Measurements from ENCODE around the gene LKAAEAR1.

Gene LKAAEAR1

DNA sequence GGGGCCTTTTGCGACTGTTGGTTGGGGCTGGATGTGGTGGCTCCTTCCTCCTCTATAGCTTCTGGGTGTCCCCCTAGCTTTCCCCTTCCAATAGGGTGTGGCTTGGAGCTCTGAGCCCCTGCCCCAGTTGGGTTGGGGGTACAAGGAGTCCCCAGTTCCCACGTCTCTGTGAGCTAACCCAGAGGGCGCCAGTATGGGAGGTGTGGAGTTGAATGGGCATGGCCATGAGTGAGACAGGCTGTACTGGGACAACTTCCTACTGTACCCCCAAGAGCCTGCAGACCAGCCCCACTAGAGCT, 47.0 kb downstream of the LKAAEAR1 start:
- H3K9ac ChIP-seq (ENCODE audit: low read length), result no peak overlapping the region
- TF ChIP-seq, protein P1, sequence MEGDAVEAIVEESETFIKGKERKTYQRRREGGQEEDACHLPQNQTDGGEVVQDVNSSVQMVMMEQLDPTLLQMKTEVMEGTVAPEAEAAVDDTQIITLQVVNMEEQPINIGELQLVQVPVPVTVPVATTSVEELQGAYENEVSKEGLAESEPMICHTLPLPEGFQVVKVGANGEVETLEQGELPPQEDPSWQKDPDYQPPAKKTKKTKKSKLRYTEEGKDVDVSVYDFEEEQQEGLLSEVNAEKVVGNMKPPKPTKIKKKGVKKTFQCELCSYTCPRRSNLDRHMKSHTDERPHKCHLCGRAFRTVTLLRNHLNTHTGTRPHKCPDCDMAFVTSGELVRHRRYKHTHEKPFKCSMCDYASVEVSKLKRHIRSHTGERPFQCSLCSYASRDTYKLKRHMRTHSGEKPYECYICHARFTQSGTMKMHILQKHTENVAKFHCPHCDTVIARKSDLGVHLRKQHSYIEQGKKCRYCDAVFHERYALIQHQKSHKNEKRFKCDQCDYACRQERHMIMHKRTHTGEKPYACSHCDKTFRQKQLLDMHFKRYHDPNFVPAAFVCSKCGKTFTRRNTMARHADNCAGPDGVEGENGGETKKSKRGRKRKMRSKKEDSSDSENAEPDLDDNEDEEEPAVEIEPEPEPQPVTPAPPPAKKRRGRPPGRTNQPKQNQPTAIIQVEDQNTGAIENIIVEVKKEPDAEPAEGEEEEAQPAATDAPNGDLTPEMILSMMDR (IDR thresholded peaks at IDR 0.05; ENCODE audit: low read length), result no peak
- no peak for TF ChIP-seq EZH2 (IDR thresholded peaks at IDR 0.05; ENCODE audit: borderline replicate concordance, low read length)
- no peaks in the 10 kb centered on the region for H3K9me2 ChIP-seq (ENCODE audit: low read depth, low read length)
- no peaks in the 10 kb centered on the region for H3K9me3 ChIP-seq (ENCODE audit: low read length)
- H3K4me1 ChIP-seq (ENCODE audit: insufficient read depth, low read length, severe bottlenecking), result peaks cover 19% of the 10 kb centered on the region
- no peaks in the 10 kb centered on the region for H3F3A ChIP-seq (ENCODE audit: insufficient read depth, low read length)
- H4K20me1 ChIP-seq (ENCODE audit: insufficient read depth, low read length), result no peaks in the 10 kb centered on the region
- H3K4me2 ChIP-seq (ENCODE audit: low read length), result no peak overlapping the region
- H2AFZ ChIP-seq (ENCODE audit: low read length), result no peak overlapping the region
- no peak overlapping the region for H3K27ac ChIP-seq (ENCODE audit: low read depth, low read length, poor library complexity, severe bottlenecking)
- 0 out of 2 replicates have a peak, but pooled peaks cover 6% of the 10 kb centered on the region for H3K27me3 ChIP-seq (ENCODE audit: insufficient read depth, low read length)
- no peak overlapping the region for H3K4me3 ChIP-seq (ENCODE audit: low read depth, low read length, poor library complexity, severe bottlenecking)
- no peaks in the 10 kb centered on the region for H3K79me2 ChIP-seq (ENCODE audit: insufficient read depth, low read length)
- H3K36me3 ChIP-seq (ENCODE audit: insufficient read depth, low read length), result peaks cover 18% of the 10 kb centered on the region

DNA sequence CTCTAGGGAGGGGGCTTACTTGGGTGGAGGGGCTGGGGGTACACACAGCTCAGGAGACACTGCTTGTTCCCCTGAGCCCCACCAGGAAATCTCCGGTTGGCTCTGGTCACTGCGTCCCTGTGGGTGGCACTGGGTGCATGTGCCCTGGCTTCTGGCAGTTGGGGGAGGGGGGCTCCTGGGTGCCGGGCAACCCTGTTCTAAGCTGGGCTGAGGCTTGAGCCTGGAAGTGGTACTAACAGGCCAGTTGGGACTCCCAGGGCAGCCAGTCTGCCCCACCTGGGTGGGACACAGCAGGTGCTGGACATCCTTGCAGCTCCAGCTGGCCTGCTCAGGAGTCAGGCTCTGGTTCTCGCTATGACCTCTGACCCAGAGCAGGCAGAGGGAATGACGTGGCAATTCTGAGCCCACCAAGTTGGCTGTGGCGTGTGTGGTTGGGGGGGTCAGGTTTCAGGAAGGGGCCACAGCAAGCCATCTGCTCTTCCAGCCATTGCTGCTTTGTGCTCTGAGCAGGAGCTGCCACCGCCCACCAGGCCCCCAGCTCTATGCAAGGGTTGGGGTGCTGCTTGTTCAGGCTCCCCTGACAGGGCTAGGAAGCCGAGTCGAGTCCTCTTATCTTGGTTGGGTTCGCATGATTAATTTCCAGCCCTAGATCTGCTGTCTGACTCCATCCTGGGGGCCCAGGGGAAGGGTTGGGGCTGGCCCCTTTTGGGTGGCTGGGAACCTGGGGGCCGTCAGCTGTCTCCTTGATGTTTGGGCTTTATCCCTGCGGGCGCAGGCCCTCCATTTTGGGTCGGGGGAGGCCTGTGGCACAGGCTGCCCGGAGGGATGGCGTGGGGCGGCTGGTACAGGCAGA, 47.6 kb downstream of the LKAAEAR1 start:
- Histone ChIP-seq H3K36me3 (ENCODE audit: insufficient read depth, low read length) (peaks cover 18% of the 10 kb centered on the region), H3K9me2 (ENCODE audit: low read depth, low read length) (no peaks in the 10 kb centered on the region), H3K27ac (ENCODE audit: low read depth, low read length, poor library complexity, severe bottlenecking) (no peak overlapping the region), H3K4me1 (ENCODE audit: insufficient read depth, low read length, severe bottlenecking) (peaks cover 13% of the 10 kb centered on the region), H2AFZ (ENCODE audit: low read length) (no peak overlapping the region), H3K4me3 (ENCODE audit: low read depth, low read length, poor library complexity, severe bottlenecking) (no peak overlapping the region), H3F3A (ENCODE audit: insufficient read depth, low read length) (no peaks in the 10 kb centered on the region), H3K27me3 (ENCODE audit: insufficient read depth, low read length) (0 out of 2 replicates have a peak, but pooled peaks cover under 1% of the 10 kb centered on the region), H4K20me1 (ENCODE audit: insufficient read depth, low read length) (no peaks in the 10 kb centered on the region), H3K79me2 (ENCODE audit: insufficient read depth, low read length) (no peaks in the 10 kb centered on the region), H3K9me3 (ENCODE audit: low read length) (no peaks in the 10 kb centered on the region), H3K9ac (ENCODE audit: low read length) (no peak overlapping the region), H3K4me2 (ENCODE audit: low read length) (no peak overlapping the region)
- no peak for TF ChIP-seq EZH2 (IDR thresholded peaks at IDR 0.05; ENCODE audit: borderline replicate concordance, low read length)
- TF ChIP-seq, protein P1 (IDR thresholded peaks at IDR 0.05; ENCODE audit: low read length), result no peak

DNA sequence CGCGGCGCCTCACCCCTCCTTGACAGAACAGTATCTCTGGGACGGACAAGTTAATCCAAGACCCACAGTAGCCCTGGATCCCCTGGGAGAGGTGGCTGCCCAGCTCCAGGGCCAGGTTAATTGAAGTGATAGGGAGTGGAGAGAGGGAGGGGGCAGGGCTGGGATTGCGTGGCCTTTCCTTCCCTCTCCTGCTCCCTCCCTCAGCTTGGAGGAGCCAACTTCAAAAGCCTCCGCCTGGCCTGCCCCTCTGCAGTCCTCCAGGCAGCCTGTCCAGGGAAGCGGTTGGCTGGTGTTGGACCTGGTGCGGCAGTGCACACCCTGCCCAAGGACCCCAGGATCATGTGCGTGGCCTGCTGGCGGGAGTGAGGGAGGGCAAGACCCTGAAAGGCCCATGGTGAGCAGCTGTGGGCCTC, 48.3 kb downstream of the LKAAEAR1 start, which contains the start of gene C20orf204:
C20orf204 (plus strand) TSS at position 250 of the 413 bp plus-strand sequence; CDS start at position 392, 142 bp downstream.
- no peak within 1 kb of the TSS for H2AFZ ChIP-seq (ENCODE audit: low read length)
- H3K4me2 ChIP-seq (ENCODE audit: low read length), result no peak within 1 kb of the TSS
- peaks cover 12% of the 10 kb centered on the region for H3K4me1 ChIP-seq (ENCODE audit: insufficient read depth, low read length, severe bottlenecking)
- H3K36me3 ChIP-seq (ENCODE audit: insufficient read depth, low read length), result peaks cover 20% of the 10 kb centered on the region
- no peak within 1 kb of the TSS for H3K27ac ChIP-seq (ENCODE audit: low read depth, low read length, poor library complexity, severe bottlenecking)
- H3K9me2 ChIP-seq (ENCODE audit: low read depth, low read length), result no peaks in the 10 kb centered on the region
- no peaks in the 10 kb centered on the region for H4K20me1 ChIP-seq (ENCODE audit: insufficient read depth, low read length)
- H3K9ac ChIP-seq (ENCODE audit: low read length), result no peak within 1 kb of the TSS
- no peaks in the 10 kb centered on the region for H3K79me2 ChIP-seq (ENCODE audit: insufficient read depth, low read length)
- no peaks in the 10 kb centered on the region for H3K9me3 ChIP-seq (ENCODE audit: low read length)
- H3K4me3 ChIP-seq (ENCODE audit: low read depth, low read length, poor library complexity, severe bottlenecking), result no peak within 1 kb of the TSS
- H3K27me3 ChIP-seq (ENCODE audit: insufficient read depth, low read length), result no peaks in the 10 kb centered on the region
- no peak for TF ChIP-seq EZH2 (IDR thresholded peaks at IDR 0.05; ENCODE audit: borderline replicate concordance, low read length)
- TF ChIP-seq, protein P1 (IDR thresholded peaks at IDR 0.05; ENCODE audit: low read length), result no peak
- H3F3A ChIP-seq (ENCODE audit: insufficient read depth, low read length), result no peaks in the 10 kb centered on the region
